K562 (cell line): Measurements from ENCODE around the gene DIPK2A. TPM values are rescaled to one million over a fixed set of nuclear protein-coding genes. Genes with fewer than 3 reads are reported as not detected.

Experiments used
- CBFA2T2 ChIP-seq: fragments of 450-650 bp; conservative IDR thresholded peaks from 2 replicates; pipeline ENCODE4 v1.6.1; 2017; ENCODE audit warnings: mild to moderate bottlenecking
- CBX2 ChIP-seq: fragments of 200-600 bp; sonication (generic); IDR thresholded peaks from one replicate; pipeline ENCODE4 v1.6.1; 2012; ENCODE audit warnings: mild to moderate bottlenecking, low read length, inconsistent platforms; ENCODE audit not compliant: insufficient read depth, poor library complexity, severe bottlenecking
- CBX3 ChIP-seq, 2 experiments: IDR thresholded peaks; 1 replicate in 1 of 2; 2 replicates in 1 of 2; pipeline ENCODE4 v1.6.1; 2012; ENCODE audit warnings: inconsistent platforms in 2 of 2, low read length in 2 of 2, borderline replicate concordance in 1 of 2, control low read depth in 1 of 2
- CBX5 ChIP-seq: IDR thresholded peaks from 2 replicates; pipeline ENCODE4 v1.6.1; 2014; ENCODE audit warnings: low read depth, borderline replicate concordance
- CHD1 ChIP-seq: fragments of 200-600 bp; sonication (generic); IDR thresholded peaks from one replicate; pipeline ENCODE4 v1.6.1; 2012; ENCODE audit warnings: mild to moderate bottlenecking, moderate library complexity, low read length, inconsistent platforms
- DNMT1 ChIP-seq: fragments of 450-650 bp; IDR thresholded peaks from 2 replicates; pipeline ENCODE4 v1.6.1; 2016; ENCODE audit warnings: antibody characterized with exemption, mild to moderate bottlenecking
- EWSR1 ChIP-seq: fragments of 450-650 bp; IDR thresholded peaks from 2 replicates; pipeline ENCODE4 v1.6.1; 2018; ENCODE audit warnings: borderline replicate concordance, mild to moderate bottlenecking, low read depth, moderate library complexity; ENCODE audit not compliant: partially characterized antibody
- RBM17 ChIP-seq: fragments of 200-400 bp; formaldehyde crosslinking; IDR thresholded peaks from 2 replicates; pipeline ENCODE4 v1.6.1; 2017; ENCODE audit warnings: low read depth, mild to moderate bottlenecking, low read length, borderline replicate concordance
- SRF ChIP-seq, 2 experiments: fragments of 250-450, 450-650 bp in 1 of 2; sonication (Bioruptor Pico) in 1 of 2; sonication (generic) in 1 of 2; formaldehyde crosslinking; IDR thresholded peaks; 2 replicates each; pipeline versions ENCODE4 v1.5.0 to v1.5.1; 2020 to 2022; ENCODE audit warnings: mild to moderate bottlenecking in 1 of 2, missing genetic modification reagents in 1 of 2
- THAP7 ChIP-seq: fragments of 250-450 bp; sonication (Bioruptor Pico); IDR thresholded peaks from 2 replicates; pipeline ENCODE4 v1.5.0; 2021
- ZEB2 ChIP-seq: fragments of 450-650 bp; IDR thresholded peaks from 2 replicates; pipeline ENCODE4 v1.6.1; 2016
- ZFP36 ChIP-seq: fragments of 150-350 bp; IDR thresholded peaks from 2 replicates; pipeline ENCODE4 v1.6.1; 2018; ENCODE audit warnings: low read length, low read depth; ENCODE audit not compliant: partially characterized antibody
- ZNF311 ChIP-seq: fragments of 250-450 bp; sonication (Bioruptor Pico); IDR thresholded peaks from 2 replicates; pipeline ENCODE4 v1.4.0; 2020; ENCODE audit warnings: mild to moderate bottlenecking, moderate library complexity
- ZNF408 ChIP-seq: fragments of 250-450 bp; sonication (Bioruptor Pico); IDR thresholded peaks from 2 replicates; pipeline ENCODE4 v1.4.0; 2020; ENCODE audit warnings: low read depth, mild to moderate bottlenecking, moderate library complexity
- ZNF57 ChIP-seq: fragments of 450-650 bp; formaldehyde crosslinking; IDR thresholded peaks from 2 replicates; pipeline ENCODE4 v1.4.0; 2020; ENCODE audit warnings: mild to moderate bottlenecking, moderate library complexity
- ZNF584 ChIP-seq: fragments of 200-800 bp; sonication (Bioruptor generic); IDR thresholded peaks from 2 replicates; pipeline ENCODE4 v1.6.1; 2016; ENCODE audit warnings: low read depth, mild to moderate bottlenecking, missing genetic modification characterization, missing compliant biosample characterization
- ZNF696 ChIP-seq: fragments of 250-450 bp; sonication (Bioruptor Pico); conservative IDR thresholded peaks from 2 replicates; pipeline ENCODE4 v1.4.0; 2020; ENCODE audit warnings: mild to moderate bottlenecking, moderate library complexity
- ZNF77 ChIP-seq: fragments of 250-450 bp; sonication (Bioruptor Pico); IDR thresholded peaks from 2 replicates; pipeline ENCODE4 v1.5.0; 2020
- polyA plus RNA-seq, 8 experiments: library from polyadenylated mRNA; depleted of rRNA in 4 of 8; stranded (reverse) in 5 of 8; unstranded in 3 of 8; fragments of >200 nt; fragmentation: Nextera tagmentation in 2 of 8; fragmentation: Illumina TruSeq in 1 of 8; extraction: Ambion mirVana in 2 of 8; extraction: Trizol in 1 of 8; gene quantifications; 2 replicates each; pipeline versions ENCODE4 v1.2.1 to v1.2.3, GENCODE V29; 2011 to 2014; ENCODE audit warnings: inconsistent platforms in 1 of 8, missing spikeins in 1 of 8
- total RNA-seq, 7 experiments: library from RNA; depleted of rRNA in 6 of 7; stranded (reverse); fragments of >200 nt in 6 of 7; fragmentation: Illumina TruSeq in 2 of 7; extraction: Trizol in 2 of 7; gene quantifications; 2 replicates each; pipeline versions ENCODE4 v1.2.1 to v1.2.3, GENCODE V29; 2011 to 2021; ENCODE audit warnings: low replicate concordance in 1 of 7
- TF ChIP-seq, protein P1 (sequence below): fragments of 450-650 bp; conservative IDR thresholded peaks from 2 replicates; pipeline ENCODE4 v1.6.1; 2016; ENCODE audit warnings: missing genetic modification characterization, low read depth, mild to moderate bottlenecking, missing compliant biosample characterization, moderate library complexity

DIPK2A gene
- total and polyA plus RNA-seq, 9 of the 15 experiments (the other 6 are each of a cell fraction or from before 2014, with no cell fraction given), result 3.3 to 15.7 (median 7.8) TPM

DNA sequence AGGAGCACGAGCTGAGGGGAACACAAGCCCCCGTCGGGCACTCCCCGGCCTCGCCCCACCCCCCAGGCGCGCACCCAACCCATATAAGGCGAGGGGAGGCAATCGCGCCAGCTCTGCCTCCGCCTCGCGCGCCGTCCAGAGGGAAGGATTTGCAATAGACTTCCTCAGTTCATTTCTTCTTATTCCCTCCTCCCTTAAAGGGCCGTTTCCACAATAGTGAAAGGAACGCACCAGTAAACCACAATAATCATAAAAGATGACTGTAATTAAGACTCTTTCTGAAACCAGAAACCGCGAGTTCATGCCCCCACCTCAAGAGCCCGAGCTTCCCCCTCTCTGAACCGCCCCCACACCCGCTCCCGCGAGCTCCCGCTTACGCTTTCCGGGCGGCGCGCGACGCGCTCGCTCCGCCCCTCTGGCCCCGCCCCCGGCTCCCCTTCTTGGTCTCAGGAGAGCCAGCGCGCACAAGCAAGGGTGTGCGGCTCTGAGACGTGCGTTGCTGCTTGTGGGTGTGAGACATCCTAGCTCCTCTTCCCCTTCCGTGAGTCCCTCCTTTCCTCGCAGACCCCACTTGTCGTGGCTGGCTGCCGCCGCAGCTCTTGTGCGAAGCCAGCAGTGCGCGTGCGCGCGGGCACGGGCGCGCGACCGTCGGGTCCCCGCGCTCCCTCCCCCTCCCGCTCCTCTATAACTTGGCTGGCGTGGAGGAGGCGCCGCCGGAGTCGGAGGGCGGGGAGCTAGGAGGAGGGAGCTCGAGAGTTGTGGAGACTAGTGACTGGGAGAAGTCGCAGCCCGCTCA is at the start of gene DIPK2A (continued):
- peak; percentile 96 to 97 for TF ChIP-seq SRF (CRISPR knock-in tag; IDR thresholded peaks at IDR 0.05)
- TF ChIP-seq EWSR1, result no peak
- no peak for TF ChIP-seq CHD1
- no peak for TF ChIP-seq DNMT1
- TF ChIP-seq THAP7 (CRISPR knock-in tag), result no peak
- no peak for TF ChIP-seq ZFP36
- no peak for TF ChIP-seq CBX2
- no peak for TF ChIP-seq ZNF311
- TF ChIP-seq ZNF408 (CRISPR knock-in tag), result no peak
- no peak for TF ChIP-seq CBX5
- TF ChIP-seq ZEB2, result no peak
- no peak for TF ChIP-seq ZNF584 (CRISPR knock-in tag)
- TF ChIP-seq ZNF57 (CRISPR knock-in tag), result no peak
- no peak for TF ChIP-seq ZNF77 (CRISPR knock-in tag)
- TF ChIP-seq ZNF696 (CRISPR knock-in tag), result no peak
- TF ChIP-seq CBFA2T2, result no peak
- TF ChIP-seq RBM17, result no peak
- TF ChIP-seq, protein P1, sequence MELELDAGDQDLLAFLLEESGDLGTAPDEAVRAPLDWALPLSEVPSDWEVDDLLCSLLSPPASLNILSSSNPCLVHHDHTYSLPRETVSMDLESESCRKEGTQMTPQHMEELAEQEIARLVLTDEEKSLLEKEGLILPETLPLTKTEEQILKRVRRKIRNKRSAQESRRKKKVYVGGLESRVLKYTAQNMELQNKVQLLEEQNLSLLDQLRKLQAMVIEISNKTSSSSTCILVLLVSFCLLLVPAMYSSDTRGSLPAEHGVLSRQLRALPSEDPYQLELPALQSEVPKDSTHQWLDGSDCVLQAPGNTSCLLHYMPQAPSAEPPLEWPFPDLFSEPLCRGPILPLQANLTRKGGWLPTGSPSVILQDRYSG (tag), result 0 out of 2 replicates have a peak, but pooled peaks have one; percentile 26
- TF ChIP-seq CBX3 (IDR thresholded peaks at IDR 0.05; ENCODE audit: borderline replicate concordance in 1 of 2, low read length in 2 of 2), result peak in 1 of 2 experiments; percentile 24; a peak in 1 of 3 replicates
